CD4-positive, alpha-beta T cell (primary cell): ENCODE results near the gene DNAJC5G. TPM values are rescaled to one million over a fixed set of nuclear protein-coding genes. Genes with fewer than 3 reads are reported as not detected.

ENCODE experiments used
- ATAC-seq: fragments of 200-7000 bp; cut with Tn5 transposase; one replicate; pipeline ENCODE4 v1.10.0; 2022; ENCODE audit warnings: mild to moderate bottlenecking; ENCODE audit not compliant: poor library complexity
- CTCF ChIA-PET: fragments of 350-600 bp; sonication (Branson Sonifier 250); formaldehyde crosslinking; loops from one replicate; lab custom pipeline; 2021; ENCODE audit warnings: antibody characterized with exemption, inconsistent platforms; lab: Charles Lee
- POLR2A ChIA-PET: fragments of 350-600 bp; sonication (Branson Sonifier 250); formaldehyde crosslinking; loops from one replicate; lab custom pipeline; 2021; ENCODE audit warnings: antibody characterized with exemption, inconsistent platforms; lab: Charles Lee
- DNase-seq, 14 experiments: peaks; one replicate each; pipeline ENCODE4 v3.0.0-alpha.2; 2013 to 2020; ENCODE audit warnings: mixed read lengths in 2 of 14
- H3K27ac ChIP-seq, 2 donors: one replicate each; pipeline versions ENCODE4 v1.5.1 to v1.7.0; 2013; ENCODE audit warnings: low read length in 2 of 2, low read depth in 1 of 2, mild to moderate bottlenecking in 1 of 2
- H3K27me3 ChIP-seq, 2 experiments: 1 replicate in 1 of 2; 2 replicates in 1 of 2; pipeline versions ENCODE4 v1.6.1 to v1.7.0; 2013; ENCODE audit warnings: low read length in 2 of 2, control low read depth in 1 of 2, mild to moderate bottlenecking in 1 of 2, moderate library complexity in 1 of 2; ENCODE audit not compliant: insufficient read depth in 2 of 2, control insufficient read depth in 1 of 2
- H3K36me3 ChIP-seq: one replicate; pipeline ENCODE4 v1.6.1; 2013; ENCODE audit warnings: low read length, control low read depth; ENCODE audit not compliant: insufficient read depth
- H3K4me1 ChIP-seq: one replicate; pipeline ENCODE4 v1.6.1; 2013; ENCODE audit warnings: low read length, control low read depth; ENCODE audit not compliant: insufficient read depth
- H3K4me3 ChIP-seq: one replicate; pipeline ENCODE4 v1.5.1; 2013; ENCODE audit warnings: mild to moderate bottlenecking, low read length, moderate library complexity
- H3K9me3 ChIP-seq, 2 experiments: 1 replicate in 1 of 2; 2 replicates in 1 of 2; pipeline versions ENCODE4 v1.6.1 to v1.7.0; 2013; ENCODE audit warnings: low read length in 2 of 2, mild to moderate bottlenecking in 2 of 2, control low read depth in 1 of 2, moderate library complexity in 1 of 2; ENCODE audit not compliant: control insufficient read depth in 1 of 2, insufficient read depth in 1 of 2
- H3K27ac Mint-ChIP-seq: one replicate; pipeline ENCODE4 v1.8.0; 2020; ENCODE audit warnings: mixed read lengths
- H3K27me3 Mint-ChIP-seq: one replicate; pipeline ENCODE4 v1.8.0; 2021; ENCODE audit warnings: mixed read lengths
- H3K36me3 Mint-ChIP-seq: one replicate; pipeline ENCODE4 v1.8.0; 2021; ENCODE audit warnings: low read depth, mixed read lengths
- H3K4me1 Mint-ChIP-seq: one replicate; pipeline ENCODE4 v1.8.0; 2021; ENCODE audit warnings: low read depth, mixed read lengths
- H3K4me3 Mint-ChIP-seq: one replicate; pipeline ENCODE4 v1.8.0; 2020; ENCODE audit warnings: mild to moderate bottlenecking, mixed read lengths
- H3K9me3 Mint-ChIP-seq: one replicate; pipeline ENCODE4 v1.8.0; 2020; ENCODE audit warnings: mixed read lengths
- intact Hi-C, 2 experiments: fragments of 100-400 bp; cut with DNase I in 1 of 2; cut with micrococcal nuclease in 1 of 2; formaldehyde crosslinking; loops; one replicate each; pipeline versions ENCODE4 v1.15.1 to v1.9.0; 2023 to 2025; cut with DNase I, micrococcal nuclease
- total RNA-seq, 174 experiments: library from RNA in 2 of 174; stranded (reverse) in 2 of 174; gene quantifications; one replicate each; pipeline ENCODE4 v1.2.3 and lab custom pipeline; 2021 to 2026
- TF ChIP-seq, protein P1 (sequence below): fragments of 200-600 bp; IDR thresholded peaks from one replicate; pipeline ENCODE4 v1.8.0; 2022; ENCODE audit warnings: antibody characterized with exemption, mild to moderate bottlenecking

Gene DNAJC5G
- total RNA-seq, 2 experiments from 2014 or later: not detected

GRCh38 chr2:27250652-27251379, 24.4 kb upstream of the DNAJC5G start:
- H3K27me3 ChIP-seq: peaks cover 14 to 19% of the 10 kb centered on the region in 2 experiments
- H3K36me3 ChIP-seq: no peaks in the 10 kb centered on the region
- H3K9me3 ChIP-seq: no peaks in the 10 kb centered on the region
- TF ChIP-seq, protein P1, sequence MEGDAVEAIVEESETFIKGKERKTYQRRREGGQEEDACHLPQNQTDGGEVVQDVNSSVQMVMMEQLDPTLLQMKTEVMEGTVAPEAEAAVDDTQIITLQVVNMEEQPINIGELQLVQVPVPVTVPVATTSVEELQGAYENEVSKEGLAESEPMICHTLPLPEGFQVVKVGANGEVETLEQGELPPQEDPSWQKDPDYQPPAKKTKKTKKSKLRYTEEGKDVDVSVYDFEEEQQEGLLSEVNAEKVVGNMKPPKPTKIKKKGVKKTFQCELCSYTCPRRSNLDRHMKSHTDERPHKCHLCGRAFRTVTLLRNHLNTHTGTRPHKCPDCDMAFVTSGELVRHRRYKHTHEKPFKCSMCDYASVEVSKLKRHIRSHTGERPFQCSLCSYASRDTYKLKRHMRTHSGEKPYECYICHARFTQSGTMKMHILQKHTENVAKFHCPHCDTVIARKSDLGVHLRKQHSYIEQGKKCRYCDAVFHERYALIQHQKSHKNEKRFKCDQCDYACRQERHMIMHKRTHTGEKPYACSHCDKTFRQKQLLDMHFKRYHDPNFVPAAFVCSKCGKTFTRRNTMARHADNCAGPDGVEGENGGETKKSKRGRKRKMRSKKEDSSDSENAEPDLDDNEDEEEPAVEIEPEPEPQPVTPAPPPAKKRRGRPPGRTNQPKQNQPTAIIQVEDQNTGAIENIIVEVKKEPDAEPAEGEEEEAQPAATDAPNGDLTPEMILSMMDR: no peak
- intact Hi-C loops: loop anchor here (1.0 kb wide), 2 partner anchors 29 to 52 kb away; no protein-coding TSS in a partner anchor
- ATAC-seq: no peak
- H3K4me1 ChIP-seq: peaks cover 6% of the 10 kb centered on the region
- H3K27me3 Mint-ChIP-seq: peaks cover 39% of the 10 kb centered on the region
- no peak overlapping the region for H3K4me3 ChIP-seq
- no peaks in the 10 kb centered on the region for H3K36me3 Mint-ChIP-seq
- no peak for DNase-seq
- no peak overlapping the region for H3K27ac Mint-ChIP-seq
- ChIA-PET CTCF (interaction anchor here (0.8 to 1.3 kb wide), 3 partner anchors 14 to 53 kb away, joined by 3 to 4 read pairs (median 3); no protein-coding TSS in a partner anchor), POLR2A (no interaction called here)
- H3K9me3 Mint-ChIP-seq: no peaks in the 10 kb centered on the region
- no peak overlapping the region for H3K27ac ChIP-seq
- H3K4me3 Mint-ChIP-seq: no peak overlapping the region
- H3K4me1 Mint-ChIP-seq: no peaks in the 10 kb centered on the region

GRCh38 chr2:27251766-27252165, 23.5 kb upstream of the DNAJC5G start:
- Mint-ChIP-seq H3K36me3 (no peaks in the 10 kb centered on the region), H3K4me3 (no peak overlapping the region), H3K27me3 (peaks cover 49% of the 10 kb centered on the region), H3K9me3 (no peaks in the 10 kb centered on the region), H3K4me1 (no peaks in the 10 kb centered on the region), H3K27ac (no peak overlapping the region)
- Histone ChIP-seq H3K4me1 (peaks cover 6% of the 10 kb centered on the region), H3K27me3 (peaks cover 18 to 27% of the 10 kb centered on the region in 2 experiments), H3K4me3 (no peak overlapping the region), H3K36me3 (no peaks in the 10 kb centered on the region), H3K9me3 (no peaks in the 10 kb centered on the region), H3K27ac (no peak overlapping the region)
- TF ChIP-seq, protein P1: no peak
- intact Hi-C loops: no loop called here
- DNase-seq (no peak), ATAC-seq (no peak)
- ChIA-PET CTCF (interaction anchor here (0.8 to 1.3 kb wide), 3 partner anchors 13 to 52 kb away, joined by 3 to 4 read pairs (median 3); no protein-coding TSS in a partner anchor), POLR2A (no interaction called here)

GRCh38 chr2:27255187-27255586, 20.0 kb upstream of the DNAJC5G start:
- Mint-ChIP-seq H3K4me1 (no peaks in the 10 kb centered on the region), H3K27ac (no peak overlapping the region), H3K9me3 (no peaks in the 10 kb centered on the region), H3K36me3 (no peaks in the 10 kb centered on the region), H3K27me3 (peaks cover 63% of the 10 kb centered on the region), H3K4me3 (no peak overlapping the region)
- Histone ChIP-seq H3K9me3 (peaks cover 0 to 5% of the 10 kb centered on the region in 2 experiments), H3K36me3 (no peaks in the 10 kb centered on the region), H3K27ac (no peak overlapping the region), H3K27me3 (peaks cover 40 to 56% of the 10 kb centered on the region in 2 experiments), H3K4me3 (no peak overlapping the region), H3K4me1 (peaks cover 4% of the 10 kb centered on the region)
- DNase-seq: no peak
- CTCF ChIA-PET: no interaction called here
- TF ChIP-seq, protein P1: no peak
- no peak for ATAC-seq
- POLR2A ChIA-PET: no interaction called here
- intact Hi-C loops: no loop called here
